EH (cell line): ENCODE results near the gene PERP.
"Not testable (repeated sequence)": the region's sequence is repeated elsewhere in the genome, so short reads cannot be mapped to it uniquely, and the experiment has no call there.

Experiments used
- DNase-seq: peaks from one replicate; pipeline ENCODE4 v3.0.0-alpha.2; 2015; ENCODE audit warnings: low read depth

PERP gene

GRCh38 chr6:138107078-138107751 lies at the start of gene PERP:
TSS of gene PERP (minus strand) at chr6:138107419. CDS start at chr6:138107340, 79 bp downstream.
- DNase-seq: peak; percentile 65

GRCh38 chr6:138155443-138155842 lies 48.2 kb upstream of the PERP start:
- no peak for DNase-seq

DNA sequence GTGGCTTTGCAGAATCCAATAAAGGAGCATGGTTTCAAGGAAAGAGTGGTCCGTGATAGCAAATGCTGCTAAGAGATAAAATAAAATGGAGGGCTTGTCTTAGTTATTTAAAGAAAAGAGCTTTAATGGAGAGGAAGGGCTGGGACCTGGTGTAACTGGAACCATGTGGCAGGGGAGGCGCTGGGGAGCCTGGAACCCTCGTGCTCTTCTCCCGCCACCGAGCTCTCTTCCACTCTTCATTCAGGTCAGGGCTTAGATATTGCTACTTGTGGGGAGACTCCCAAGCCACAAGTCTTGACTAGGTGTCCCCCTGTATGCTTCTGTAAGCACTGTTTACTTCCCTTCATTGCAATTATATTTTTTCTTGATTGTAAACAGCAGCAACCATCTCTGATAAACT lies 39.3 kb upstream of the PERP start:
- no peak for DNase-seq

GRCh38 chr6:138145402-138145801 lies 38.2 kb upstream of the PERP start:
- no peak for DNase-seq

- DNase-seq: no peak
Measured at GRCh38 chr6:138142806-138143205, 35.6 kb upstream of the PERP start.

DNA sequence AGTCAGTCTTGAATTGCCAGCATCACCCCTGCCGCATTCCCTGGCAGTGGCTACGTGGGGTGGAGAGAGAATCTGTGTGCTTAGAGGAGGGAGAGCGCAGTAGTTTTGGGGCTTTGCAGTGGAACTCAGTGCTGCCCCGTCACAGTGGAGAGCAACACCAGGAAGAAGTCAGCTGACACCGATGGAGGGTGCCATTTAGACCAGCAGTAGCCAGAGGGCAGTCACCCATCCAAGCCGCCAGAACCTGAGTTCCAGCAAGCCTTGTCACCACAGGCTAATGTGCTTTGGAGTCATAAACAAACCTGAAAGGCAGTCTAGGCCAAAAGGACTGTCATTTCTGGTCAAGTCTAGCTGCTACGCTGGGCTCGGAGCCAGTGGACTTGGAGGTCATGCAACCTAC lies 22.0 kb upstream of the PERP start:
- no peak for DNase-seq

DNA sequence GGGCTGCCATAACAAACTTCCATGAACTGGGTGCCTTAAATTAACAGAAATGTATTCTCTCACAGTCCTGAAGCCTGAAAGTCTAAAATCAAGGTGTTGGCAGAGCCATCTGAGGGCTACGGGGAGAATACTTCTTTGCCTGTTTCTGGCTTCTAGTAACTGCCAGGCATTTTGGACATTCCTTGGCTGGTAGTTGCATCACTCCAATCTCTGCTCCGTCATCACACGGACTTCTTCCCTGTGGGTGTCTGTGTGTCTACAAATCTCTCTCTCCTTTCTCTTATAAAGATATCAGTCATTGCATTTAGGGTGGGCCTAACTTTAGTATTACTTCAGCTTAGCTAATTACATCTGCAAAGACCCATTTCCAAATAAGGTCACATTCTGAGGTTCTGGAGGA lies 20.9 kb upstream of the PERP start:
- no peak for DNase-seq

- no peak for DNase-seq
Measured at GRCh38 chr6:138124096-138124495, 16.9 kb upstream of the PERP start.

GRCh38 chr6:138119976-138120375 lies 12.8 kb upstream of the PERP start:
- no peak for DNase-seq

DNA sequence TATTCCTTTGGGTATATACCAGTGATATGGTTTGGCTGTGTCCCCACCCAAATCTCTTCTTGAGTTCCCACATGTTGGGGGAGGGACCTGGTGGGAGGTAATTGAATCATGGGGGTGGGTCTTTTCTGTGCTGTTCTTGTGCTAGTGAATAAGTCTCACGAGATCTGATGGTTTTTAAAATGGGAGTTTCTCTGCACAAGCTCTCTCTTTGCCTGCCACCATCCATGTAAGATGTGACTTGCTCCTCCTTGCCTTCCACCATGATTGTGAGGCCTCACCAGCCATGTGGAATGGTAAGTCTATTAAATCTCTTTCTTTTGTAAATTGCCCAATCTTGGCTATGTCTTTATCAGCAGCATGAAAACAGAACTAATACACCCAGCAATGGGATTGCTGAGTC lies 12.0 kb upstream of the PERP start:
- DNase-seq: not testable (repeated sequence)

GRCh38 chr6:138117376-138117914 lies 10.2 kb upstream of the PERP start:
- no peak for DNase-seq

DNA sequence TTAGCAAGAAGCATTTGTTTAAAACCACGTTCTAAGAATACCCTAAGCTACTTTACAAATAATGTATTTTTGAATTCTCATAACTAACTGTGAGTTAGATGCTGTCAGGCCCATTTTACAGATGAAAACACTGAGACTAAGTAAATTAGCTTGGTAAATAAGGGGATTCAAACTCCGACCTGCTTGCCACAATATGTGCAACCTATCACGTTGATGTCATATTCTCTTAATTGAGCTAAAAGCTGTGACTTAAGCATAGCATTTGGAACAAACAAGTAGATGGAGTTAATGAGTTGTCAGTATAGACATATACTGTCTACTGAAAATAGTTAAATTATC lies 9.4 kb upstream of the PERP start:
- no peak for DNase-seq

GRCh38 chr6:138115877-138116660 lies 8.8 kb upstream of the PERP start:
- peak; percentile 71 for DNase-seq

- no peak for DNase-seq
Measured at GRCh38 chr6:138115201-138115600, 8.0 kb upstream of the PERP start.

- DNase-seq: no peak
Measured at GRCh38 chr6:138113588-138114210, 6.5 kb upstream of the PERP start.

DNA sequence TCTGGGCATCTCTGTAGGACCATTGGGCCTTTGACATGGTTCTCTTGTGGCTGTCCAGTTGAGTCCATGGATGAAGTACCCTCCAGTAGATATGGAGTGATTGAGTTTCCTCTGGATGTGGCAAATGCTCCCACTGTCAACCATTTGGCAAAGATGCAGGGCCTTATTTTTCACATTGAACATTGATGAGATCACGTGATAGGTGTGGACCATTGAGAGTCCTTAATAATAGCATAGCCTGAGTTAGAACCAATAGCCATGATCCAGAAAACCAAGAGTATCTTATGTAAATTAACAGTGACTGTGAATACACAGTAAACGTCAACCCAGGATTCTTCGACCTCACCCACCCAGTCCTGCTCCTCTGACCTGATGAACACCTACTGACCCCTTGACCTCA lies 3.0 kb upstream of the PERP start:
- DNase-seq: no peak

GRCh38 chr6:138109042-138109997 lies 2.1 kb upstream of the PERP start:
- DNase-seq: peak; percentile 72

- DNase-seq: no peak
Measured at GRCh38 chr6:138107752-138108592, 753 bp upstream of the PERP start.

- DNase-seq: no peak
Measured at GRCh38 chr6:138106665-138107077, 548 bp downstream of the PERP start.

DNA sequence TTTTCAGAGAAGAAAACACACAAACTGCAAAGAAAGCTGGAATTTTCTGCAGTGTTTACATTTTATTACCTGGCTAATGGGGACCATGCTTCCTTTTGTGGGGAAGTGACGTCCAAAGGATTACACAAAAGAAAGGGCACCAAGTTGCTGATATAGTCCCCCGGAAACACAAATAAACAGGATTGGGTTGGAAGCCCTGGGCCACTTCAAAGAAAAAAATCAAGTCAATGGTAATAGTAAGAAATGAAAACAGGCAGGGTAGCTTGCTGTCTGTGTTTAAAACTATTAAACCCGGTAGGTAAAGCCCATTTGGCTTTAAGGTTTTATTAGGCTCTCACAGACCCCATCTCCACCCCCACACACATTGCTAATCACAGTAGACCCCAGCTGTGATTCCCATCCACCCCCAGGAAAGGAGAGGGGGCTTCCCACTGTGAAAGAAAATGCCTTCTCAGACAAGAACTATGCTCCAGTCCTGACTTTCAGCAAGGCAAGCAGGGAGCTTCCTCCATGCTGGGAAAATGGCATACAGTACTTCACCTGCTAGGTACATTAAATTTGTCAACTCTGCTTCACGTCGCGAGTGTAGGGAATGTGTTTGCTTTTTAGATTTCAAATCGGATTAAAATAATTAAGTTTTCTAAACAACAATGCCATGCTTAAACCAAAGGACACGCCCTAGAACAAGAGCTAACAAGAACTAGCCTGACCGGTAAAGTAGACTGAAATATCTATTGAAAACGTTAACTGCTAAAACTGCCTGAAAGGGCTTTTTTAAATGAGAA lies 1.1 kb downstream of the PERP start:
- peak; percentile 17 for DNase-seq
